Measurements from ENCODE around the gene SDK1. TPM values are rescaled to one million over a fixed set of nuclear protein-coding genes. Genes with fewer than 3 reads are reported as not detected.
"Not testable (repeated sequence)": the region's sequence is repeated elsewhere in the genome, so short reads cannot be mapped to it uniquely, and the experiment has no call there.

Gene SDK1
- total RNA-seq, 2 experiments from 2014 or later: 0.10 to 0.17 TPM

- peaks cover 6% of the 10 kb centered on the region for H3K4me1 Mint-ChIP-seq
- POLR2A ChIA-PET: no interaction called here
- no peak overlapping the region for H3K27ac Mint-ChIP-seq
- no peak for DNase-seq
- CTCF ChIA-PET: interaction anchor here (1.2 kb wide), 1 partner anchor 15 kb away, joined by 3 read pairs; no protein-coding TSS in a partner anchor
- no peaks in the 10 kb centered on the region for H3K27me3 Mint-ChIP-seq
- H3K4me3 Mint-ChIP-seq: no peak overlapping the region
- H3K9me3 Mint-ChIP-seq: no peaks in the 10 kb centered on the region
- no peaks in the 10 kb centered on the region for H3K36me3 Mint-ChIP-seq (ENCODE audit: low read depth)
Measured at GRCh38 chr7:4208086-4208485, 907.0 kb downstream of the SDK1 start.

- Mint-ChIP-seq H3K27ac (no peak overlapping the region), H3K4me3 (no peak overlapping the region), H3K4me1 (peaks cover 6% of the 10 kb centered on the region), H3K27me3 (no peaks in the 10 kb centered on the region), H3K36me3 (ENCODE audit: low read depth) (no peaks in the 10 kb centered on the region), H3K9me3 (no peaks in the 10 kb centered on the region)
- DNase-seq: no peak
- ChIA-PET CTCF (no interaction called here), POLR2A (no interaction called here)
Measured at GRCh38 chr7:4208586-4208985, 907.5 kb downstream of the SDK1 start.

- no peak overlapping the region for H3K4me3 Mint-ChIP-seq
- no peaks in the 10 kb centered on the region for H3K27me3 Mint-ChIP-seq
- H3K4me1 Mint-ChIP-seq: peaks cover 5% of the 10 kb centered on the region
- no peaks in the 10 kb centered on the region for H3K36me3 Mint-ChIP-seq (ENCODE audit: low read depth)
- no peak for DNase-seq
- CTCF ChIA-PET: no interaction called here
- no peak overlapping the region for H3K27ac Mint-ChIP-seq
- H3K9me3 Mint-ChIP-seq: no peaks in the 10 kb centered on the region
- POLR2A ChIA-PET: no interaction called here
Measured at GRCh38 chr7:4209126-4209525, 908.1 kb downstream of the SDK1 start.

- no peak for DNase-seq
- ChIA-PET CTCF (no interaction called here), POLR2A (no interaction called here)
- H3K27me3 Mint-ChIP-seq: no peaks in the 10 kb centered on the region
- H3K4me1 Mint-ChIP-seq: peaks cover under 1% of the 10 kb centered on the region
- no peaks in the 10 kb centered on the region for H3K9me3 Mint-ChIP-seq
- no peaks in the 10 kb centered on the region for H3K36me3 Mint-ChIP-seq (ENCODE audit: low read depth)
- H3K4me3 Mint-ChIP-seq: no peak overlapping the region
- no peak overlapping the region for H3K27ac Mint-ChIP-seq
Measured at GRCh38 chr7:4209966-4210365, 908.9 kb downstream of the SDK1 start.

GRCh38 chr7:4210821-4211220 is 909.8 kb downstream of the SDK1 start:
- Mint-ChIP-seq H3K4me3 (no peak overlapping the region), H3K9me3 (no peaks in the 10 kb centered on the region), H3K4me1 (no peaks in the 10 kb centered on the region), H3K27ac (no peak overlapping the region), H3K27me3 (no peaks in the 10 kb centered on the region), H3K36me3 (ENCODE audit: low read depth) (no peaks in the 10 kb centered on the region)
- ChIA-PET POLR2A (no interaction called here), CTCF (no interaction called here)
- DNase-seq: no peak

GRCh38 chr7:4211261-4211660 is 910.2 kb downstream of the SDK1 start:
- ChIA-PET POLR2A (no interaction called here), CTCF (no interaction called here)
- H3K9me3 Mint-ChIP-seq: no peaks in the 10 kb centered on the region
- no peaks in the 10 kb centered on the region for H3K36me3 Mint-ChIP-seq (ENCODE audit: low read depth)
- no peak for DNase-seq
- no peak overlapping the region for H3K4me3 Mint-ChIP-seq
- no peaks in the 10 kb centered on the region for H3K27me3 Mint-ChIP-seq
- H3K27ac Mint-ChIP-seq: no peak overlapping the region
- H3K4me1 Mint-ChIP-seq: no peaks in the 10 kb centered on the region

GRCh38 chr7:4212376-4212775 is 911.3 kb downstream of the SDK1 start:
- Mint-ChIP-seq H3K27me3 (no peaks in the 10 kb centered on the region), H3K4me1 (no peaks in the 10 kb centered on the region), H3K4me3 (no peak overlapping the region), H3K27ac (no peak overlapping the region), H3K9me3 (no peaks in the 10 kb centered on the region), H3K36me3 (ENCODE audit: low read depth) (no peaks in the 10 kb centered on the region)
- ChIA-PET CTCF (no interaction called here), POLR2A (no interaction called here)
- no peak for DNase-seq

GRCh38 chr7:4214291-4215155 is 913.5 kb downstream of the SDK1 start:
- no peaks in the 10 kb centered on the region for H3K9me3 Mint-ChIP-seq
- POLR2A ChIA-PET: no interaction called here
- H3K27ac Mint-ChIP-seq: no peak overlapping the region
- CTCF ChIA-PET: no interaction called here
- no peaks in the 10 kb centered on the region for H3K36me3 Mint-ChIP-seq (ENCODE audit: low read depth)
- H3K4me3 Mint-ChIP-seq: no peak overlapping the region
- DNase-seq: no peak
- H3K4me1 Mint-ChIP-seq: no peaks in the 10 kb centered on the region
- H3K27me3 Mint-ChIP-seq: no peaks in the 10 kb centered on the region

GRCh38 chr7:4215176-4215720 is 914.2 kb downstream of the SDK1 start:
- Mint-ChIP-seq H3K36me3 (ENCODE audit: low read depth) (no peaks in the 10 kb centered on the region), H3K4me3 (no peak overlapping the region)
- POLR2A ChIA-PET: no interaction called here

GRCh38 chr7:4216016-4216415 is 915.0 kb downstream of the SDK1 start:
- no peak for DNase-seq
- no peaks in the 10 kb centered on the region for H3K4me1 Mint-ChIP-seq
- H3K36me3 Mint-ChIP-seq (ENCODE audit: low read depth): no peaks in the 10 kb centered on the region
- H3K9me3 Mint-ChIP-seq: no peaks in the 10 kb centered on the region
- ChIA-PET CTCF (no interaction called here), POLR2A (no interaction called here)
- H3K27ac Mint-ChIP-seq: no peak overlapping the region
- H3K27me3 Mint-ChIP-seq: no peaks in the 10 kb centered on the region
- no peak overlapping the region for H3K4me3 Mint-ChIP-seq

More at GRCh38 chr7:4215176-4215720, 914.2 kb downstream of the SDK1 start:
- DNase-seq: no peak
- CTCF ChIA-PET: no interaction called here
- Mint-ChIP-seq H3K4me1 (no peaks in the 10 kb centered on the region), H3K27ac (no peak overlapping the region), H3K9me3 (no peaks in the 10 kb centered on the region), H3K27me3 (no peaks in the 10 kb centered on the region)

GRCh38 chr7:4217126-4217660 is 916.1 kb downstream of the SDK1 start:
- DNase-seq; H3K9me3 Mint-ChIP-seq; H3K27me3 Mint-ChIP-seq; H3K36me3 Mint-ChIP-seq (ENCODE audit: low read depth); H3K27ac Mint-ChIP-seq; POLR2A ChIA-PET; H3K4me3 Mint-ChIP-seq; H3K4me1 Mint-ChIP-seq; CTCF ChIA-PET: not testable (repeated sequence)

GRCh38 chr7:4218481-4218880 is 917.4 kb downstream of the SDK1 start:
- H3K27me3 Mint-ChIP-seq: no peaks in the 10 kb centered on the region
- no peak overlapping the region for H3K4me3 Mint-ChIP-seq
- DNase-seq: no peak
- ChIA-PET CTCF (no interaction called here), POLR2A (no interaction called here)
- no peaks in the 10 kb centered on the region for H3K36me3 Mint-ChIP-seq (ENCODE audit: low read depth)
- H3K4me1 Mint-ChIP-seq: no peaks in the 10 kb centered on the region
- no peak overlapping the region for H3K27ac Mint-ChIP-seq
- H3K9me3 Mint-ChIP-seq: no peaks in the 10 kb centered on the region

GRCh38 chr7:4220011-4220410 is 919.0 kb downstream of the SDK1 start:
- H3K27ac Mint-ChIP-seq: no peak overlapping the region
- no peaks in the 10 kb centered on the region for H3K36me3 Mint-ChIP-seq (ENCODE audit: low read depth)
- no peak for DNase-seq
- POLR2A ChIA-PET: no interaction called here
- no peaks in the 10 kb centered on the region for H3K27me3 Mint-ChIP-seq
- no peak overlapping the region for H3K4me3 Mint-ChIP-seq
- no peaks in the 10 kb centered on the region for H3K4me1 Mint-ChIP-seq
- no peaks in the 10 kb centered on the region for H3K9me3 Mint-ChIP-seq
- CTCF ChIA-PET: no interaction called here

GRCh38 chr7:4221043-4221442 is 920.0 kb downstream of the SDK1 start:
- POLR2A ChIA-PET: no interaction called here
- Mint-ChIP-seq H3K27ac (no peak overlapping the region), H3K4me3 (no peak overlapping the region), H3K9me3 (no peaks in the 10 kb centered on the region), H3K36me3 (ENCODE audit: low read depth) (no peaks in the 10 kb centered on the region), H3K4me1 (no peaks in the 10 kb centered on the region), H3K27me3 (no peaks in the 10 kb centered on the region)
- DNase-seq: no peak
- CTCF ChIA-PET: no interaction called here

All from activated CD4-positive, alpha-beta T cell treated with anti-CD3 and anti-CD28 coated beads, Interleukin-2, amount 10 ng/mL, durations not matched to agents 7 days and 5 days (primary cell).